Measurements from ENCODE around the gene GRID1.

DNA sequence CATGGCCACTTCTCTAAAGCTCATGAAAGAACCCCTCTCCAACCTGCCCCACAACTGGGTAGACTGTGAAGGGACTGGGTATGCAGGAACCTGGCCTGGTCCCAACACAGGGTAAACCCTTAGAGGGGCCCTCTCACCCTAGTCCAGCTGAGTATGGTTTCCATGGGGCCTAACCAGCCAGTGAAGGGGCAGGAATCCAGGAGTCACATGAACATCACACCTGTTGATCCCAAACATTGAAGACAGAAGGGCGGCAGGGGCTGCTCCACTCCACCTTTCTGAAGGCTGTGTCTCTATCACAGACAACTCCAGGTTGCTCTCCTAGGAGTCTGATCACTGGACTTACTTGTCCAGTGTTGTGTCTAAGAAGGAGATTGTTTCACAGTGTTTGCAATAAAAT, 30.8 kb downstream of the GRID1 start:
- TF ChIP-seq, protein P1, sequence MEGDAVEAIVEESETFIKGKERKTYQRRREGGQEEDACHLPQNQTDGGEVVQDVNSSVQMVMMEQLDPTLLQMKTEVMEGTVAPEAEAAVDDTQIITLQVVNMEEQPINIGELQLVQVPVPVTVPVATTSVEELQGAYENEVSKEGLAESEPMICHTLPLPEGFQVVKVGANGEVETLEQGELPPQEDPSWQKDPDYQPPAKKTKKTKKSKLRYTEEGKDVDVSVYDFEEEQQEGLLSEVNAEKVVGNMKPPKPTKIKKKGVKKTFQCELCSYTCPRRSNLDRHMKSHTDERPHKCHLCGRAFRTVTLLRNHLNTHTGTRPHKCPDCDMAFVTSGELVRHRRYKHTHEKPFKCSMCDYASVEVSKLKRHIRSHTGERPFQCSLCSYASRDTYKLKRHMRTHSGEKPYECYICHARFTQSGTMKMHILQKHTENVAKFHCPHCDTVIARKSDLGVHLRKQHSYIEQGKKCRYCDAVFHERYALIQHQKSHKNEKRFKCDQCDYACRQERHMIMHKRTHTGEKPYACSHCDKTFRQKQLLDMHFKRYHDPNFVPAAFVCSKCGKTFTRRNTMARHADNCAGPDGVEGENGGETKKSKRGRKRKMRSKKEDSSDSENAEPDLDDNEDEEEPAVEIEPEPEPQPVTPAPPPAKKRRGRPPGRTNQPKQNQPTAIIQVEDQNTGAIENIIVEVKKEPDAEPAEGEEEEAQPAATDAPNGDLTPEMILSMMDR (optimal IDR thresholded peaks at IDR 0.05 in 1 of 3, IDR thresholded peaks at IDR 0.05 in 1 of 3, conservative IDR thresholded peaks at IDR 0.05 in 1 of 3; ENCODE audit: extremely low read depth in 1 of 3, insufficient read depth in 2 of 3, low read length in 3 of 3): no peak
- TF ChIP-seq EZH2 (IDR thresholded peaks at IDR 0.05; ENCODE audit: low read length): no peak
